Activated naive CD4-positive, alpha-beta T cell treated with anti-CD3 and anti-CD28 coated beads, Interleukin-2, amount 10 ng/mL, durations not matched to agents 7 days and 5 days (primary cell): ENCODE data around the gene SV2C.
"Not testable (repeated sequence)": the region's sequence is repeated elsewhere in the genome, so short reads cannot be mapped to it uniquely, and the experiment has no call there.

ENCODE experiments used
- CTCF ChIA-PET: fragments of 350-600 bp; sonication (Branson Sonifier 250); formaldehyde crosslinking; loops from one replicate; lab custom pipeline; 2021; ENCODE audit warnings: antibody characterized with exemption; lab: Charles Lee
- DNase-seq: peaks from one replicate; pipeline ENCODE4 v3.0.0-alpha.2; 2020
- H3K27ac Mint-ChIP-seq: one replicate; pipeline ENCODE4 v1.8.0; 2021; ENCODE audit warnings: mild to moderate bottlenecking, moderate library complexity, mixed read lengths
- H3K27me3 Mint-ChIP-seq: one replicate; pipeline ENCODE4 v1.8.0; 2021; ENCODE audit warnings: mild to moderate bottlenecking, mixed read lengths
- H3K36me3 Mint-ChIP-seq: one replicate; pipeline ENCODE4 v1.8.0; 2021; ENCODE audit warnings: mixed read lengths
- H3K4me1 Mint-ChIP-seq: one replicate; pipeline ENCODE4 v1.8.0; 2021; ENCODE audit warnings: mixed read lengths
- H3K4me3 Mint-ChIP-seq: one replicate; pipeline ENCODE4 v1.8.0; 2021; ENCODE audit warnings: mild to moderate bottlenecking, moderate library complexity, mixed read lengths
- H3K9me3 Mint-ChIP-seq: one replicate; pipeline ENCODE4 v1.8.0; 2021; ENCODE audit warnings: mixed read lengths

The SV2C gene

GRCh38 chr5:76210946-76211345, 127.8 kb downstream of the SV2C start:
- DNase-seq, result no peak
- Mint-ChIP-seq H3K27ac (no peak overlapping the region), H3K9me3 (peaks cover 9% of the 10 kb centered on the region), H3K27me3 (peaks cover 17% of the 10 kb centered on the region), H3K4me3 (no peak overlapping the region), H3K4me1 (no peaks in the 10 kb centered on the region), H3K36me3 (no peaks in the 10 kb centered on the region)
- CTCF ChIA-PET, result no interaction called here

GRCh38 chr5:76213858-76214257, 130.7 kb downstream of the SV2C start:
- Mint-ChIP-seq H3K9me3 (peaks cover 9% of the 10 kb centered on the region), H3K36me3 (no peaks in the 10 kb centered on the region), H3K4me3 (no peak overlapping the region), H3K27ac (no peak overlapping the region), H3K4me1 (no peaks in the 10 kb centered on the region), H3K27me3 (peaks cover 17% of the 10 kb centered on the region)
- CTCF ChIA-PET, result no interaction called here
- no peak for DNase-seq

- CTCF ChIA-PET, result interaction anchor here (1.2 kb wide), 1 partner anchor 112 kb away, joined by 3 read pairs; no protein-coding TSS in a partner anchor
- Mint-ChIP-seq H3K4me3 (no peak overlapping the region), H3K9me3 (no peaks in the 10 kb centered on the region), H3K27me3 (peaks cover 12% of the 10 kb centered on the region), H3K36me3 (no peaks in the 10 kb centered on the region), H3K27ac (no peak overlapping the region), H3K4me1 (no peaks in the 10 kb centered on the region)
- DNase-seq, result no peak
Measured at GRCh38 chr5:76216748-76217147, 133.6 kb downstream of the SV2C start.

GRCh38 chr5:76219636-76220035, 136.5 kb downstream of the SV2C start:
- Mint-ChIP-seq H3K9me3 (no peaks in the 10 kb centered on the region), H3K36me3 (no peaks in the 10 kb centered on the region), H3K4me3 (no peak overlapping the region), H3K4me1 (no peaks in the 10 kb centered on the region), H3K27ac (no peak overlapping the region), H3K27me3 (peaks cover 10% of the 10 kb centered on the region)
- no peak for DNase-seq
- CTCF ChIA-PET, result interaction anchor here (1.4 kb wide), 2 partner anchors 12 to 13 kb away, joined by 3 to 4 read pairs; no protein-coding TSS in a partner anchor

- Mint-ChIP-seq H3K9me3 (no peaks in the 10 kb centered on the region), H3K4me1 (no peaks in the 10 kb centered on the region), H3K27me3 (peaks cover 6% of the 10 kb centered on the region), H3K27ac (no peak overlapping the region), H3K36me3 (no peaks in the 10 kb centered on the region), H3K4me3 (no peak overlapping the region)
- no peak for DNase-seq
- CTCF ChIA-PET, result no interaction called here
Measured at GRCh38 chr5:76221311-76221710, 138.1 kb downstream of the SV2C start.

GRCh38 chr5:76222318-76222717, 139.1 kb downstream of the SV2C start:
- H3K36me3 Mint-ChIP-seq, result no peaks in the 10 kb centered on the region
- no peaks in the 10 kb centered on the region for H3K9me3 Mint-ChIP-seq
- no peak for DNase-seq
- CTCF ChIA-PET, result no interaction called here
- H3K27me3 Mint-ChIP-seq, result peaks cover 6% of the 10 kb centered on the region
- no peak overlapping the region for H3K27ac Mint-ChIP-seq
- no peaks in the 10 kb centered on the region for H3K4me1 Mint-ChIP-seq
- no peak overlapping the region for H3K4me3 Mint-ChIP-seq

GRCh38 chr5:76223696-76224095, 140.5 kb downstream of the SV2C start:
- Mint-ChIP-seq H3K4me3 (no peak overlapping the region), H3K27ac (no peak overlapping the region), H3K36me3 (no peaks in the 10 kb centered on the region), H3K9me3 (no peaks in the 10 kb centered on the region), H3K4me1 (no peaks in the 10 kb centered on the region), H3K27me3 (peaks cover 6% of the 10 kb centered on the region)
- no peak for DNase-seq
- CTCF ChIA-PET, result no interaction called here

GRCh38 chr5:76224898-76225297, 141.7 kb downstream of the SV2C start:
- Mint-ChIP-seq H3K9me3 (no peaks in the 10 kb centered on the region), H3K4me1 (no peaks in the 10 kb centered on the region), H3K27me3 (peaks cover 14% of the 10 kb centered on the region), H3K27ac (no peak overlapping the region), H3K4me3 (no peak overlapping the region), H3K36me3 (no peaks in the 10 kb centered on the region)
- CTCF ChIA-PET, result no interaction called here
- no peak for DNase-seq

GRCh38 chr5:76225336-76225735, 142.2 kb downstream of the SV2C start:
- no peaks in the 10 kb centered on the region for H3K9me3 Mint-ChIP-seq

GRCh38 chr5:76229900-76230299, 146.7 kb downstream of the SV2C start:
- Mint-ChIP-seq H3K4me3 (no peak overlapping the region), H3K36me3 (no peaks in the 10 kb centered on the region), H3K27me3 (peaks cover 12% of the 10 kb centered on the region), H3K9me3 (no peaks in the 10 kb centered on the region), H3K27ac (no peak overlapping the region), H3K4me1 (no peaks in the 10 kb centered on the region)
- DNase-seq, result no peak
- CTCF ChIA-PET, result no interaction called here

More at GRCh38 chr5:76225336-76225735, 142.2 kb downstream of the SV2C start:
- DNase-seq, result no peak
- H3K27me3 Mint-ChIP-seq, result peaks cover 14% of the 10 kb centered on the region
- no peaks in the 10 kb centered on the region for H3K36me3 Mint-ChIP-seq
- no peak overlapping the region for H3K27ac Mint-ChIP-seq
- H3K4me1 Mint-ChIP-seq, result no peaks in the 10 kb centered on the region
- no peak overlapping the region for H3K4me3 Mint-ChIP-seq
- CTCF ChIA-PET, result no interaction called here

GRCh38 chr5:76230711-76231285, 147.6 kb downstream of the SV2C start:
- no peak overlapping the region for H3K27ac Mint-ChIP-seq
- CTCF ChIA-PET, result no interaction called here
- H3K4me1 Mint-ChIP-seq, result no peaks in the 10 kb centered on the region
- H3K9me3 Mint-ChIP-seq, result no peaks in the 10 kb centered on the region
- H3K27me3 Mint-ChIP-seq, result peaks cover 12% of the 10 kb centered on the region
- DNase-seq, result no peak
- no peak overlapping the region for H3K4me3 Mint-ChIP-seq
- H3K36me3 Mint-ChIP-seq, result no peaks in the 10 kb centered on the region

- no peaks in the 10 kb centered on the region for H3K4me1 Mint-ChIP-seq
- no peak overlapping the region for H3K4me3 Mint-ChIP-seq
- no peak overlapping the region for H3K27ac Mint-ChIP-seq
- CTCF ChIA-PET, result no interaction called here
- DNase-seq, result no peak
- H3K36me3 Mint-ChIP-seq, result no peaks in the 10 kb centered on the region
- no peaks in the 10 kb centered on the region for H3K9me3 Mint-ChIP-seq
- peaks cover 12% of the 10 kb centered on the region for H3K27me3 Mint-ChIP-seq
Measured at GRCh38 chr5:76234665-76235064, 151.5 kb downstream of the SV2C start.

GRCh38 chr5:76236684-76237083, 153.5 kb downstream of the SV2C start:
- CTCF ChIA-PET, result no interaction called here
- Mint-ChIP-seq H3K27me3 (peaks cover 17% of the 10 kb centered on the region), H3K4me3 (no peak overlapping the region), H3K4me1 (no peaks in the 10 kb centered on the region), H3K27ac (no peak overlapping the region), H3K9me3 (no peaks in the 10 kb centered on the region), H3K36me3 (no peaks in the 10 kb centered on the region)
- DNase-seq, result no peak

GRCh38 chr5:76240336-76240735, 157.2 kb downstream of the SV2C start:
- no peaks in the 10 kb centered on the region for H3K4me1 Mint-ChIP-seq
- no peak for DNase-seq
- CTCF ChIA-PET, result no interaction called here
- H3K27me3 Mint-ChIP-seq, result peaks cover 33% of the 10 kb centered on the region
- peaks cover 4% of the 10 kb centered on the region for H3K9me3 Mint-ChIP-seq
- H3K4me3 Mint-ChIP-seq, result no peak overlapping the region
- H3K36me3 Mint-ChIP-seq, result no peaks in the 10 kb centered on the region
- no peak overlapping the region for H3K27ac Mint-ChIP-seq

GRCh38 chr5:76242155-76242554, 159.0 kb downstream of the SV2C start:
- H3K36me3 Mint-ChIP-seq, H3K27ac Mint-ChIP-seq, DNase-seq, H3K4me1 Mint-ChIP-seq, H3K4me3 Mint-ChIP-seq, CTCF ChIA-PET, H3K9me3 Mint-ChIP-seq: not testable (repeated sequence)
- peaks cover 33% of the 10 kb centered on the region for H3K27me3 Mint-ChIP-seq
